Measurements from ENCODE around the gene SAP25.
"Not testable (repeated sequence)": the region's sequence is repeated elsewhere in the genome, so short reads cannot be mapped to it uniquely, and the experiment has no call there.

SAP25 gene

DNA sequence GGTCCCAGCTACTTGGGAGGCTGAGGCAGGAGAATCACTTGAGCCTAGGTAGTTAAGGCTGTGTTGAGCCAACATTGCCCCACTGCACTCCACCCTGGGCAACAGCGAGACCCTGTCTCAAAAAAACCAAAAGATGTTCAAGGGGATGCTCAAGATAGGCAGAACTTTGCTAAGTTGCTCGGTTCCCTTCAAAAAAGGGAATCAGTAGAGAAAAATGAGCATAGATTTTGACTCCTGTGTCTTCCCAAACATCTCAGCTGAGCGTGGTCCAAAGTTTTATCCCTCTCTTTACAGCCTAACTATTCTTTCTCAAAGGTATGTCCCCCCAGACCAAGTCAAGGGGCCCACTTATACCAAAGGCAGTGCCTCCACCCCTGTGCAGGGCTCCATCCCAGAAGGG is 20.7 kb downstream of the SAP25 start:
- H3K4me2 ChIP-seq (ENCODE audit: low read length), result no peak overlapping the region
- no peaks in the 10 kb centered on the region for H3K79me2 ChIP-seq (ENCODE audit: control insufficient read depth, low read length)
- peaks cover 7% of the 10 kb centered on the region; the same call in 1 of the 2 replicates for H3F3A ChIP-seq (ENCODE audit: control insufficient read depth, insufficient read depth)
- peaks cover 22% of the 10 kb centered on the region for H3K36me3 ChIP-seq (ENCODE audit: control insufficient read depth, low read length)
- no peaks in the 10 kb centered on the region for H4K20me1 ChIP-seq (ENCODE audit: control insufficient read depth, insufficient read depth, low read depth, low read length)
- TF ChIP-seq, protein P1, sequence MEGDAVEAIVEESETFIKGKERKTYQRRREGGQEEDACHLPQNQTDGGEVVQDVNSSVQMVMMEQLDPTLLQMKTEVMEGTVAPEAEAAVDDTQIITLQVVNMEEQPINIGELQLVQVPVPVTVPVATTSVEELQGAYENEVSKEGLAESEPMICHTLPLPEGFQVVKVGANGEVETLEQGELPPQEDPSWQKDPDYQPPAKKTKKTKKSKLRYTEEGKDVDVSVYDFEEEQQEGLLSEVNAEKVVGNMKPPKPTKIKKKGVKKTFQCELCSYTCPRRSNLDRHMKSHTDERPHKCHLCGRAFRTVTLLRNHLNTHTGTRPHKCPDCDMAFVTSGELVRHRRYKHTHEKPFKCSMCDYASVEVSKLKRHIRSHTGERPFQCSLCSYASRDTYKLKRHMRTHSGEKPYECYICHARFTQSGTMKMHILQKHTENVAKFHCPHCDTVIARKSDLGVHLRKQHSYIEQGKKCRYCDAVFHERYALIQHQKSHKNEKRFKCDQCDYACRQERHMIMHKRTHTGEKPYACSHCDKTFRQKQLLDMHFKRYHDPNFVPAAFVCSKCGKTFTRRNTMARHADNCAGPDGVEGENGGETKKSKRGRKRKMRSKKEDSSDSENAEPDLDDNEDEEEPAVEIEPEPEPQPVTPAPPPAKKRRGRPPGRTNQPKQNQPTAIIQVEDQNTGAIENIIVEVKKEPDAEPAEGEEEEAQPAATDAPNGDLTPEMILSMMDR (IDR thresholded peaks at IDR 0.05; ENCODE audit: low read depth, low read length, poor library complexity, severe bottlenecking), result no peak
- TF ChIP-seq EZH2phosphoT487 (IDR thresholded peaks at IDR 0.05; ENCODE audit: borderline replicate concordance, low read length), result no peak
- no peak overlapping the region for H3K27ac ChIP-seq (ENCODE audit: low read depth, low read length)
- no peak overlapping the region for H3K4me3 ChIP-seq (ENCODE audit: low read length)
- no peaks in the 10 kb centered on the region for H3K9me2 ChIP-seq (replicated peaks; ENCODE audit: control insufficient read depth, low read length)
- peaks cover 27% of the 10 kb centered on the region for H3K4me1 ChIP-seq (ENCODE audit: control insufficient read depth, low read length)
- no peaks in the 10 kb centered on the region for H3K27me3 ChIP-seq (ENCODE audit: control insufficient read depth, low read length)
- H3K9me3 ChIP-seq (ENCODE audit: control insufficient read depth, insufficient read depth, low read length), result no peaks in the 10 kb centered on the region

DNA sequence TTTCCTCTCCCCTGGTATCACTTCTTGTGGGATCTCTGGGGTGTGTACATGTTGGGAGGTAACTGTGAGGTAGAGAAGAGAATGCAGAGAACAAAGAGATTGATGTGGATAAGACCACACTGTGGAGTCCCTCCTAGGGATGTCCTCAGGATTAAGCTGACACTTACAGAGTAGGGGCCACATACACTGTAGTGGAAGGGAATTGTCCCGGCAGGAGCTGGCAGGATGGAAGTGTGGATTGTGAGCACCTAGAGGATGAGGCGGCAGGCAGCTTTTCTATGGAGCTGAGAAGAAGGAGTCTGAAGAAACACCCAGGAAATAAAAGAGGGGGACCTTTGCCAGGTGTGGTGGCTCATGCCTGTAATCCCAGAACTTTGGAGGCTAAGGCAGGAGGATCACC is 21.2 kb downstream of the SAP25 start:
- Histone ChIP-seq H3K27me3 (ENCODE audit: control insufficient read depth, low read length) (no peaks in the 10 kb centered on the region), H3K4me3 (ENCODE audit: low read length) (no peak overlapping the region), H3K9me3 (ENCODE audit: control insufficient read depth, insufficient read depth, low read length) (no peaks in the 10 kb centered on the region), H3K9me2 (replicated peaks; ENCODE audit: control insufficient read depth, low read length) (no peaks in the 10 kb centered on the region), H3K27ac (ENCODE audit: low read depth, low read length) (no peak overlapping the region), H3K36me3 (ENCODE audit: control insufficient read depth, low read length) (peaks cover 22% of the 10 kb centered on the region), H3K4me2 (ENCODE audit: low read length) (no peak overlapping the region), H3F3A (ENCODE audit: control insufficient read depth, insufficient read depth) (peaks cover 7% of the 10 kb centered on the region; the same call in 1 of the 2 replicates), H3K79me2 (ENCODE audit: control insufficient read depth, low read length) (peaks cover 4% of the 10 kb centered on the region; the same call in 1 of the 2 replicates), H3K4me1 (ENCODE audit: control insufficient read depth, low read length) (peaks cover 32% of the 10 kb centered on the region), H4K20me1 (ENCODE audit: control insufficient read depth, insufficient read depth, low read depth, low read length) (no peaks in the 10 kb centered on the region)
- TF ChIP-seq, protein P1 (IDR thresholded peaks at IDR 0.05; ENCODE audit: low read depth, low read length, poor library complexity, severe bottlenecking), result no peak
- TF ChIP-seq EZH2phosphoT487 (IDR thresholded peaks at IDR 0.05; ENCODE audit: borderline replicate concordance, low read length), result no peak

DNA sequence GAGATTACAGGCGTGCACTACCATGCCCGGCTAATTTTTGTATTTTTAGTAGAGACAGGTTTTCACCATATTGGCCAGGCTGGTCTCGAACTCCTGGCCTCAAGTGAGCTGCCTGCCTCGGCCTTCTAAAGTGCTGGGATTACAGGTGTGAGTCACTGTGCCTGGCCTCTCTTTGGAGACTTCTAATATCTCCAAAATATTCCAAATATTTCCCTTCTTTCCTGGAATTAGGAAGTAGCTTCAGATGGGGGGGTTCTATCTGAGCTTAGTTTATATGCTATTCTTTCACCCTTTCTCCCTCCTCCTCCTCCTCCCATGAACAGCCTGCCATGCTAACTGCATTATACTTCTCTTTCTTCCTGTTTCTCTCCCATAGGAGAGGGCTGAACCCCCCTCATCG is 25.3 kb downstream of the SAP25 start:
- H4K20me1 ChIP-seq (ENCODE audit: control insufficient read depth, insufficient read depth, low read depth, low read length); H3K27me3 ChIP-seq (ENCODE audit: control insufficient read depth, low read length); H3K27ac ChIP-seq (ENCODE audit: low read depth, low read length); H3K9me3 ChIP-seq (ENCODE audit: control insufficient read depth, insufficient read depth, low read length); H3K4me3 ChIP-seq (ENCODE audit: low read length); H3K9me2 ChIP-seq (replicated peaks; ENCODE audit: control insufficient read depth, low read length): not testable (repeated sequence)
- Histone ChIP-seq H3K36me3 (ENCODE audit: control insufficient read depth, low read length) (peaks cover 19% of the 10 kb centered on the region), H3K4me2 (ENCODE audit: low read length) (peak overlapping the region; percentile 34; the same call in 1 of the 2 replicates), H3K4me1 (ENCODE audit: control insufficient read depth, low read length) (peaks cover 73% of the 10 kb centered on the region), H3F3A (ENCODE audit: control insufficient read depth, insufficient read depth) (peaks cover 19% of the 10 kb centered on the region), H3K79me2 (ENCODE audit: control insufficient read depth, low read length) (peaks cover 38% of the 10 kb centered on the region)

DNA sequence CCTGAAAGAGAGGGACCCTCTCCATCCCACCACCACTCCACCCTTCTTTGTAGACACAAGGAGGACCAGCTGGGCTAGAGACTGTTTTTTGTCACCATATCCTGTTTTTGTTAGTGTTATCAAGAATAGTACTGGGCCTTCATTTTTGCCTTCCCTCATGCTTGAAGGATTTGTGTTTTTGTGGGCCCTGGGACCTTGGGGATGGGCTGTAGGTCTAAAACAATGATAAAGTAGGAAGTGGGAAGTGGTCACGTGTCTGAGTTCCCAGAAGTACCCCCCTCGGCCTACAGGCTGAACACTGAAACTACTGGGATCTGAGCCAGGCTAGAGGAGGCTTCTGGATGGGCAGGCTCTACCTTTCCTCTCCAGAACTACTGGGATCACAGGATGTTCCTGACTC is 25.8 kb downstream of the SAP25 start:
- peaks cover 41% of the 10 kb centered on the region for H3K79me2 ChIP-seq (ENCODE audit: control insufficient read depth, low read length)
- TF ChIP-seq, protein P1 (IDR thresholded peaks at IDR 0.05; ENCODE audit: low read depth, low read length, poor library complexity, severe bottlenecking), result no peak
- no peak for TF ChIP-seq EZH2phosphoT487 (IDR thresholded peaks at IDR 0.05; ENCODE audit: borderline replicate concordance, low read length)
- H4K20me1 ChIP-seq (ENCODE audit: control insufficient read depth, insufficient read depth, low read depth, low read length), result no peaks in the 10 kb centered on the region
- peaks cover 77% of the 10 kb centered on the region for H3K4me1 ChIP-seq (ENCODE audit: control insufficient read depth, low read length)
- H3K4me2 ChIP-seq (ENCODE audit: low read length), result peak overlapping the region; percentile 34
- peaks cover 19% of the 10 kb centered on the region for H3K36me3 ChIP-seq (ENCODE audit: control insufficient read depth, low read length)
- H3K27ac ChIP-seq (ENCODE audit: low read depth, low read length), result peak overlapping the region; percentile 28
- H3K4me3 ChIP-seq (ENCODE audit: low read length), result peak overlapping the region; percentile 15
- peaks cover 19% of the 10 kb centered on the region for H3F3A ChIP-seq (ENCODE audit: control insufficient read depth, insufficient read depth)
- H3K27me3 ChIP-seq (ENCODE audit: control insufficient read depth, low read length), result no peaks in the 10 kb centered on the region
- no peaks in the 10 kb centered on the region for H3K9me2 ChIP-seq (replicated peaks; ENCODE audit: control insufficient read depth, low read length)
- no peaks in the 10 kb centered on the region for H3K9me3 ChIP-seq (ENCODE audit: control insufficient read depth, insufficient read depth, low read length)

Data from DOHH2 (cell line).